GM18873 (cell line): ENCODE data around the gene ARRDC2.

Experiments used
- ATAC-seq: cut with Tn5 transposase; IDR thresholded peaks from one replicate; pipeline ENCODE4 v1.9.1; 2021; ENCODE audit warnings: mild to moderate bottlenecking, moderate library complexity, moderate number of reproducible peaks; ENCODE audit not compliant: unreplicated experiment, low FRiP score

The ARRDC2 gene

GRCh38 chr19:18051887-18052286 is 43.9 kb downstream of the ARRDC2 start:
- no peak for ATAC-seq

- no peak for ATAC-seq
These were observed 45.7 kb downstream of the ARRDC2 start for GRCh38 chr19:18053576-18054219.

GRCh38 chr19:18055967-18056366 is 48.0 kb downstream of the ARRDC2 start:
- no peak for ATAC-seq

- no peak for ATAC-seq
These were observed 49.6 kb downstream of the ARRDC2 start for GRCh38 chr19:18057557-18057956.

GRCh38 chr19:18058208-18059009 is 50.4 kb downstream of the ARRDC2 start:
- no peak for ATAC-seq

- no peak for ATAC-seq
These were observed 51.3 kb downstream of the ARRDC2 start for GRCh38 chr19:18059297-18059696.

- ATAC-seq, result no peak
These were observed 51.9 kb downstream of the ARRDC2 start for GRCh38 chr19:18059902-18060301.

- no peak for ATAC-seq
These were observed 52.5 kb downstream of the ARRDC2 start for GRCh38 chr19:18060472-18060871.

- no peak for ATAC-seq
These were observed 54.1 kb downstream of the ARRDC2 start for GRCh38 chr19:18062028-18062427.

- no peak for ATAC-seq
These were observed 55.5 kb downstream of the ARRDC2 start for GRCh38 chr19:18063463-18063862.
